ENCODE measurements around the gene PCDHA3.
"Not testable (repeated sequence)": the region's sequence is repeated elsewhere in the genome, so short reads cannot be mapped to it uniquely, and the experiment has no call there.

PCDHA3 gene

GRCh38 chr5:140821375-140822280 is 20.8 kb downstream of the PCDHA3 start, which contains the start of gene PCDHA5:
Gene PCDHA5, plus strand, starts transcription at chr5:140821613.
- peak in 1 of 3 experiments; percentile 28 for DNase-seq (ENCODE audit: low read depth in 3 of 3)

- no peak for DNase-seq (ENCODE audit: low read depth in 3 of 3)
Observed at GRCh38 chr5:140822281-140822629, 21.4 kb downstream of the PCDHA3 start.

DNA sequence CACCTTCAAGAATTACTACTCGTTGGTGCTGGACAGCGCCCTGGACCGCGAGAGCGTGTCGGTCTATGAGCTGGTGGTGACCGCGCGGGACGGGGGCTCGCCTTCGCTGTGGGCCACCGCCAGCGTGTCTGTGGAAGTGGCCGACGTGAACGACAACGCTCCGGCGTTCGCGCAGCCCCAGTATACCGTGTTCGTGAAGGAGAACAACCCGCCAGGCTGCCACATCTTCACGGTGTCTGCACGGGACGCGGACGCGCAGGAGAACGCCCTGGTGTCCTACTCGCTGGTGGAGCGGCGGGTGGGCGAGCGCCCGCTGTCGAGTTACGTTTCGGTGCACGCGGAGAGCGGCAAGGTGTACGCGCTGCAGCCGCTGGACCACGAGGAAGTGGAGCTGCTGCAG is 22.1 kb downstream of the PCDHA3 start:
- DNase-seq (ENCODE audit: low read depth in 3 of 3) = not testable (repeated sequence)

DNA sequence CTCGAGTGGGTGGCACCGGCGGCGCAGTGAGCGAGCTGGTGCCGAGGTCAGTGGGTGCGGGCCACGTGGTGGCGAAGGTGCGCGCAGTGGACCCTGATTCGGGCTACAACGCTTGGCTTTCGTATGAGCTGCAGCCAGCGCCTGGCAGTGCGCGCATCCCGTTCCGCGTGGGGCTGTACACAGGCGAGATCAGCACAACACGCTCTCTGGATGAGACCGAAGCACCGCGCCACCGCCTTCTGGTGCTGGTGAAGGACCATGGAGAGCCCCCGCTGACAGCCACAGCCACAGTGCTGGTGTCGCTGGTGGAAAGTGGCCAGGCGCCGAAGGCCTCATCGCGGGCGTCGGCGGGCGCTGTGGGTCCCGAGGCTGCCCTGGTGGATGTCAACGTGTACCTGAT is 22.6 kb downstream of the PCDHA3 start:
- DNase-seq (ENCODE audit: low read depth in 3 of 3) = no peak

- DNase-seq (ENCODE audit: low read depth in 3 of 3) = no peak
Observed at GRCh38 chr5:140827704-140828361, 27.0 kb downstream of the PCDHA3 start, which contains the start of gene PCDHA6. Gene PCDHA6, plus strand, starts transcription at chr5:140827960. Its CDS starts 132 bp downstream, at chr5:140828092.

DNA sequence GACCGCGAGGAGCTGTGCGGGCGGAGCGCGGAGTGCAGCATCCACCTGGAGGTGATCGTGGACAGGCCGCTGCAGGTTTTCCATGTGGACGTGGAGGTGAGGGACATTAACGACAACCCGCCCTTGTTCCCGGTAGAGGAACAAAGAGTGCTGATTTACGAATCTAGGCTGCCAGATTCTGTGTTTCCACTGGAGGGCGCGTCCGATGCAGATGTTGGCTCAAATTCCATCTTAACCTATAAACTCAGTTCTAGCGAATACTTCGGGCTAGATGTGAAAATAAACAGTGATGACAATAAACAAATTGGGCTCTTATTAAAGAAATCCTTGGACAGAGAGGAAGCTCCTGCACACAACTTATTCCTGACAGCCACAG is 27.5 kb downstream of the PCDHA3 start:
- no peak for DNase-seq (ENCODE audit: low read depth in 3 of 3)

- not testable (repeated sequence) for DNase-seq (ENCODE audit: low read depth in 3 of 3)
Observed at GRCh38 chr5:140829511-140830501, 28.9 kb downstream of the PCDHA3 start.

DNA sequence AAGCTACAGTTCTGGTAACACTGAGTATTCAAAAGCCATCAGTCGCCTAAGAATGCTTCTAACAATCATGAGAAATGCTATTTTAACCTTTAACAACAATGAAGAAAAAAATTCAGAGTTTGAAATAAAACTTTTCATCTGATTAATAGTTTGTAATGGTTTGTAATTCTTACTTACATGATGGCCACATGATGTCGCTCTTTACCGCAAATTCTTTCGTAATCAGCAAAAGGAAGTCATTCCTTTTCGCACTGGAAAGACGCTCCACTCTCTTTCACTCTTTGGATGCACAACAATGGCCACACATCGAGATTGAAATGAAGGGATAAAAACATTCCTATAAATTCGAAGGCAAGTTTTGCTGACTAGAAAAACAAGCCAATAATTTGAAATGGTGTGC is 33.1 kb downstream of the PCDHA3 start, which contains the start of gene PCDHA7:
TSS of gene PCDHA7 (plus strand) at position 277 of the 400 bp plus-strand sequence. CDS start at position 392, 115 bp downstream.
- DNase-seq (ENCODE audit: low read depth in 3 of 3) = no peak

DNA sequence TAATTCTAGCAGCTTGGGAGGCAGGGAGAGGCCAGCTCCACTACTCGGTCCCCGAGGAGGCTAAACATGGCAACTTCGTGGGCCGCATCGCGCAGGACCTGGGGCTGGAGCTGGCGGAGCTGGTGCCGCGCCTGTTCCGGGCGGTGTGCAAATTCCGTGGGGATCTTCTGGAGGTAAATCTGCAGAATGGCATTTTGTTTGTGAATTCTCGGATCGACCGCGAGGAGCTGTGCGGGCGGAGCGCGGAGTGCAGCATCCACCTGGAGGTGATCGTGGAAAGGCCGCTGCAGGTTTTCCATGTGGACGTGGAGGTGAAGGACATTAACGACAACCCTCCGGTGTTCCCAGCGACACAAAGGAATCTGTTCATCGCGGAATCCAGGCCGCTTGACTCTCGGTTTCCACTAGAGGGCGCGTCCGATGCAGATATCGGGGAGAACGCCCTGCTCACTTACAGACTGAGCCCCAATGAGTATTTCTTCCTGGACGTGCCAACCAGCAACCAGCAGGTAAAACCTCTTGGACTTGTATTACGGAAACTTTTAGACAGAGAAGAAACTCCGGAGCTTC is 33.7 kb downstream of the PCDHA3 start:
- DNase-seq (ENCODE audit: low read depth in 3 of 3) = not testable (repeated sequence)

DNA sequence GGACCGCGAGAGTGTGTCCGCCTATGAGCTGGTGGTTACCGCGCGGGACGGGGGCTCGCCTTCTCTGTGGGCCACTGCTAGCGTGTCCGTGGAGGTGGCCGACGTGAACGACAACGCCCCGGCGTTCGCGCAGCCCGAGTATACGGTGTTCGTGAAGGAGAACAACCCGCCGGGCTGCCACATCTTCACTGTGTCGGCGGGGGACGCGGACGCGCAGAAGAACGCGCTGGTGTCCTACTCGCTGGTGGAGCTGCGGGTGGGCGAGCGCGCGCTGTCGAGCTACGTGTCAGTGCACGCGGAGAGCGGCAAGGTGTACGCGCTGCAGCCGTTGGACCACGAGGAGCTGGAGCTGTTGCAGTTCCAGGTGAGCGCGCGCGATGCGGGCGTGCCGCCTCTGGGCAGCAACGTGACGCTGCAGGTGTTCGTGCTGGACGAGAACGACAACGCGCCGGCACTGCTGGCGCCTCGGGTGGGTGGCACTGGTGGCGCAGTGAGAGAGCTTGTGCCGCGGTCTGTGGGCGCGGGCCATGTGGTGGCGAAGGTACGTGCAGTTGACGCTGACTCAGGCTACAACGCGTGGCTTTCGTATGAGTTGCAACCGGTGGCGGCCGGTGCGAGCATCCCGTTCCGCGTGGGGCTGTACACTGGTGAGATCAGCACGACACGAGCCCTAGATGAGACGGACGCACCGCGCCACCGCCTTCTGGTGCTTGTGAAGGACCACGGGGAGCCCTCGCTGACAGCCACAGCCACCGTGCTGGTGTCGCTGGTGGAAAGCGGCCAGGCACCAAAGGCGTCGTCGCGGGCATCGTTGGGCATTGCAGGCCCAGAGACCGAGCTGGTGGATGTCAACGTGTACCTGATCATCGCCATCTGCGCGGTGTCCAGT is 35.0 kb downstream of the PCDHA3 start:
- DNase-seq (ENCODE audit: low read depth in 3 of 3) = no peak

DNA sequence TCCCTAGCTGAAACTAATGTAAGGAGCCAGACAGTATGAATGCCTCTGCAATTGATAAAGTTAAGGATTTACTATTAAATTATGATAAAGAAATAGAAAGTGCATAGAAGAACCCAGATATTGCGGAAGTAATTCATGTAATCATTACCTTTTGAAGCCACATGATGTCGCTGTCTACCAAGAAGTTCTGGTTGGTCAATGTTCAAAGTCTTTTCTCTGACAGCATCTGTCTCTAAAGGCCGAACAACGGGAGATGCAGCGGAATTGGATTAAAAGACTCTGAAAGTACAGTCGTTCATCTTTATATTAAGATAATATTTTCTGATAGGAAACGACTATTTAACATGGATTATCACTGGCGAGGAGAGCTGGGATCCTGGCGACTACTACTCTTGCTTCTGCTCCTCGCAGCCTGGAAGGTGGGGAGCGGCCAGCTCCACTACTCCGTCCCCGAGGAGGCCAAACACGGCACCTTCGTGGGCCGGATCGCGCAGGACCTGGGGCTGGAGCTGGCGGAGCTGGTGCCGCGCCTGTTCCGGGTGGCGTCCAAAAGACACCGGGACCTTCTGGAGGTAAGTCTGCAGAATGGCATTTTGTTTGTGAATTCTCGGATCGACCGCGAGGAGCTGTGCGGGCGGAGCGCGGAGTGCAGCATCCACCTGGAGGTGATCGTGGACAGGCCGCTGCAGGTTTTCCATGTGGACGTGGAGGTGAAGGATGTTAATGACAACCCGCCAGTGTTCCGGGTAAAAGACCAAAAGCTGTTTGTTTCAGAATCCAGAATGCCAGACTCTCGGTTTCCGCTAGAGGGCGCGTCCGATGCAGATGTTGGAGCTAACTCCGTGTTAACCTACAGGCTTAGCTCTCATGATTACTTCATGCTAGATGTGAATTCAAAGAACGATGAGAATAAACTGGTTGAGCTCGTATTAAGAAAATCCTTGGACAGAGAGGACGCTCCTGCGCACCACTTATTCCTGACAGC is 40.4 kb downstream of the PCDHA3 start, which contains the start of gene PCDHA8:
TSS of gene PCDHA8 (plus strand) at position 210 of the 985 bp plus-strand sequence. CDS start at position 345, 135 bp downstream.
- no peak for DNase-seq (ENCODE audit: low read depth in 3 of 3)

GRCh38 chr5:140842798-140843733 is 42.2 kb downstream of the PCDHA3 start:
- no peak for DNase-seq (ENCODE audit: low read depth in 3 of 3)

- DNase-seq (ENCODE audit: low read depth in 3 of 3) = not testable (repeated sequence)
Observed at GRCh38 chr5:140848139-140849102, 47.6 kb downstream of the PCDHA3 start, which contains the start of gene PCDHA9. Gene PCDHA9, plus strand, starts transcription at chr5:140848382. Its CDS starts 114 bp downstream, at chr5:140848496.

GRCh38 chr5:140849831-140850634 is 49.2 kb downstream of the PCDHA3 start:
- DNase-seq (ENCODE audit: low read depth in 3 of 3) = not testable (repeated sequence)

Data from stimulated activated CD4-positive, alpha-beta T cell treated with anti-CD3 and anti-CD28 coated beads, TNF-alpha, amount 100 ng/mL, for 24 hours (primary cell).